Glutamatergic neuron (in vitro differentiated cells): Measurements from ENCODE around the gene ZNF24. TPM values are rescaled to one million over a fixed set of nuclear protein-coding genes. Genes with fewer than 3 reads are reported as not detected.

Experiments used
- DNase-seq: peaks from one replicate; pipeline ENCODE4 v3.0.0; 2022
- H3K27ac Mint-ChIP-seq: one replicate; pipeline ENCODE4 v1.8.0; 2020; ENCODE audit warnings: mild to moderate bottlenecking, mixed read lengths, inconsistent platforms; ENCODE audit not compliant: unreplicated experiment
- H3K27me3 Mint-ChIP-seq: one replicate; pipeline ENCODE4 v1.8.0; 2020; ENCODE audit warnings: mild to moderate bottlenecking, moderate library complexity, mixed read lengths, inconsistent platforms; ENCODE audit not compliant: unreplicated experiment
- H3K36me3 Mint-ChIP-seq: one replicate; pipeline ENCODE4 v1.8.0; 2020; ENCODE audit warnings: mild to moderate bottlenecking, mixed read lengths, inconsistent platforms; ENCODE audit not compliant: unreplicated experiment
- H3K4me1 Mint-ChIP-seq: one replicate; pipeline ENCODE4 v1.8.0; 2020; ENCODE audit warnings: mild to moderate bottlenecking, low read depth, mixed read lengths, inconsistent platforms; ENCODE audit not compliant: unreplicated experiment
- H3K4me3 Mint-ChIP-seq: one replicate; pipeline ENCODE4 v1.8.0; 2020; ENCODE audit warnings: mild to moderate bottlenecking, mixed read lengths, inconsistent platforms; ENCODE audit not compliant: unreplicated experiment
- H3K9me3 Mint-ChIP-seq: one replicate; pipeline ENCODE4 v1.8.0; 2020; ENCODE audit warnings: mild to moderate bottlenecking, moderate library complexity, mixed read lengths, inconsistent platforms; ENCODE audit not compliant: unreplicated experiment
- total RNA-seq: library from RNA; stranded (reverse); fragmentation: NEBNext Ultra II Directional; extraction: Animal tissue kit (Norgen Biotek cat#: 25700); gene quantifications from one replicate; pipeline ENCODE4 v1.2.1, GENCODE V29; 2021; ENCODE audit not compliant: unreplicated experiment
- TF ChIP-seq, protein P1 (sequence below): fragments of 200-600 bp; sonication (generic); IDR thresholded peaks from one replicate; pipeline ENCODE4 v1.5.0; 2021; ENCODE audit not compliant: partially characterized antibody, unreplicated experiment

Gene ZNF24
- total RNA-seq, 1 donor from 2014 or later = 59.2 TPM

DNA sequence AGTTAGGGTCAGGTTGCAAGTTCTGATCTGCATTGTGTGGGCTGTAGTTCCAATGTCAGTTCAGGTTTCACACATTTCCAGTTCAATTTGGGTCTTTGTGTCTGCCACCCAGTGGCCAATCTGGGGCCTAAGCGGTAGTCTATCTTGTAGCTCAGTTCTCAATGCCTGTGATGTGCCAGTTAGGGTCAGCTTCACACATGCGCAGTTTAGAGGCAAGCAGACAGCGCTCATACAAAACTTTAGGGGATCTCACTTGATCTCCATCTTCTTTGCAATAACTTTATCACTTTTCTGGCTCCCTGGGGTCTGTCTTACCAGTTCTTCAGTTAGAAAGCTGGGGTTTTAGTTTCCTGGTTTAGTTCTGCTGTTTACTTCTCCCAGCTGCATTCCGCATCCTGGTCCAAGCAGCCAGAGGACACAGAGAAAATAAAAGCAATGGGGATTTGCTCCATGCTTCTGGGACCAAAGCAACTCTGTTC is 11.0 kb upstream of the ZNF24 start:
- no peak overlapping the region for H3K27ac Mint-ChIP-seq
- peaks cover 12% of the 10 kb centered on the region for H3K36me3 Mint-ChIP-seq
- TF ChIP-seq, protein P1, sequence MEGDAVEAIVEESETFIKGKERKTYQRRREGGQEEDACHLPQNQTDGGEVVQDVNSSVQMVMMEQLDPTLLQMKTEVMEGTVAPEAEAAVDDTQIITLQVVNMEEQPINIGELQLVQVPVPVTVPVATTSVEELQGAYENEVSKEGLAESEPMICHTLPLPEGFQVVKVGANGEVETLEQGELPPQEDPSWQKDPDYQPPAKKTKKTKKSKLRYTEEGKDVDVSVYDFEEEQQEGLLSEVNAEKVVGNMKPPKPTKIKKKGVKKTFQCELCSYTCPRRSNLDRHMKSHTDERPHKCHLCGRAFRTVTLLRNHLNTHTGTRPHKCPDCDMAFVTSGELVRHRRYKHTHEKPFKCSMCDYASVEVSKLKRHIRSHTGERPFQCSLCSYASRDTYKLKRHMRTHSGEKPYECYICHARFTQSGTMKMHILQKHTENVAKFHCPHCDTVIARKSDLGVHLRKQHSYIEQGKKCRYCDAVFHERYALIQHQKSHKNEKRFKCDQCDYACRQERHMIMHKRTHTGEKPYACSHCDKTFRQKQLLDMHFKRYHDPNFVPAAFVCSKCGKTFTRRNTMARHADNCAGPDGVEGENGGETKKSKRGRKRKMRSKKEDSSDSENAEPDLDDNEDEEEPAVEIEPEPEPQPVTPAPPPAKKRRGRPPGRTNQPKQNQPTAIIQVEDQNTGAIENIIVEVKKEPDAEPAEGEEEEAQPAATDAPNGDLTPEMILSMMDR = peak; percentile 57
- H3K27me3 Mint-ChIP-seq = peaks cover 5% of the 10 kb centered on the region
- H3K4me3 Mint-ChIP-seq = no peak overlapping the region
- H3K9me3 Mint-ChIP-seq = peaks cover 10% of the 10 kb centered on the region
- H3K4me1 Mint-ChIP-seq = no peaks in the 10 kb centered on the region
- DNase-seq = peak; percentile 58

DNA sequence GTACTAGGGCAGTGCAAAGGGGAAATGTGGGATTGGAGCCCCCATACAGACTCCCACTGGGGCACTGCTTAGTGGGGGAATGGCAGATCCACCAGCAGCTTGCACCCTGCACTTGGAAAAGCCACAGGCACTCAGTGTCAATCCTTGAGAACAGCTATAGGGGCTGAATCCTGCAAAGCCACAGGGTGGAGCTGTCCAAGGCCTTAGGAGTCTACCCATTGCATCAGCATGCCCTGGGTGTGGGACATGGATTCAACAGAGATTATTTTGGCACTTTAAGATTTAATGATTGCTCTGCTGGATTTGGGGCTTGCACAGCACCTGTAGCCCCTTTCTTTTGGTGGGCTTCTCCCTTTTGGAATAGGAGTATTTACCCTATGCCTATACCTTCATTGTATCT is 8.6 kb upstream of the ZNF24 start:
- Mint-ChIP-seq H3K27ac (no peak overlapping the region), H3K4me1 (no peaks in the 10 kb centered on the region), H3K4me3 (no peak overlapping the region), H3K9me3 (peaks cover 10% of the 10 kb centered on the region), H3K36me3 (peaks cover 12% of the 10 kb centered on the region), H3K27me3 (peaks cover 7% of the 10 kb centered on the region)
- no peak for DNase-seq
- TF ChIP-seq, protein P1 = no peak

DNA sequence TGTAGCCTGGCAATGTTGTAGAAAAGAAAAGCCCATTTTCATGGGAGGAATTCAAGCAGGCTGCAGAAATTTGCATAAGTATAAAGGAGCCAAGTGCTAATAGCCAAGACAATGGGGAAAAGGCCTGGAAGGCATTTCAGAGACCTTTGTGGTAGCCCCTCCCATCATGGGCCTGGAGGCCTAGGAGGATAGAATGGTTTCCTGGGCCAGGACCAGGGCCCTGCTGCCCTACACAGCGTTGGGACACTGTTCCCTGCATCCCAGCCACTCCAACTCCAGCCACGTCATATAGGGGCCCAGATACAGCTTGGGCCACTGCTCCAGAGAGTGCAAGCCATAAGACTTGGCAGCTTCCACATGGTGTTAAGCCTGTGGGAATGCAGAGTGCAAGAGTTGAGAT is 8.1 kb upstream of the ZNF24 start:
- H3K27me3 Mint-ChIP-seq = peaks cover 7% of the 10 kb centered on the region
- peaks cover 12% of the 10 kb centered on the region for H3K36me3 Mint-ChIP-seq
- H3K4me1 Mint-ChIP-seq = no peaks in the 10 kb centered on the region

DNA sequence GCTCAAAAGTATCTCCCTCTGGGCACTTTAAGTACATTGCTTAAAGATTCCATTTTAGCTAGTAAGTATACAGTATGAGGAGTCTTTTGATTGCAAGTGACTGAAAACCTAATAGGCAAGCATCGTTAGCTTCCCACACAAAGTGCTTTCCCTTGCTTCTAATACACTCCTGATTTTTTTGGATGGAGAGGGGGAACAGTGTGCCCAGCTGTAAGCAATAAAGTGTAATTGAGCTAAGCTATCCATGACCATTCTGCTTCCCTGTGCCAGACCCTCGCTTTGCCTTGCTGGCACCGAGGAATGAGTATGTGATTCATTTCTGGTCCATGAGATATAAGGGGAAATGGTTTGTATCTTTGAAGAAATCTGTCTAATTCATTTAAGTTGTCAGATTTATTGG is 3.8 kb upstream of the ZNF24 start:
- peaks cover 12% of the 10 kb centered on the region for H3K36me3 Mint-ChIP-seq
- H3K27me3 Mint-ChIP-seq = peaks cover 10% of the 10 kb centered on the region
- DNase-seq = no peak
- H3K27ac Mint-ChIP-seq = no peak overlapping the region
- H3K9me3 Mint-ChIP-seq = peaks cover 12% of the 10 kb centered on the region
- TF ChIP-seq, protein P1 = no peak
- H3K4me3 Mint-ChIP-seq = no peak overlapping the region
- H3K4me1 Mint-ChIP-seq = peaks cover 6% of the 10 kb centered on the region

More for the DNA sequence above, 8.1 kb upstream of the ZNF24 start:
- TF ChIP-seq, protein P1 = no peak
- peaks cover 10% of the 10 kb centered on the region for H3K9me3 Mint-ChIP-seq
- no peak for DNase-seq
- no peak overlapping the region for H3K27ac Mint-ChIP-seq
- no peak overlapping the region for H3K4me3 Mint-ChIP-seq

DNA sequence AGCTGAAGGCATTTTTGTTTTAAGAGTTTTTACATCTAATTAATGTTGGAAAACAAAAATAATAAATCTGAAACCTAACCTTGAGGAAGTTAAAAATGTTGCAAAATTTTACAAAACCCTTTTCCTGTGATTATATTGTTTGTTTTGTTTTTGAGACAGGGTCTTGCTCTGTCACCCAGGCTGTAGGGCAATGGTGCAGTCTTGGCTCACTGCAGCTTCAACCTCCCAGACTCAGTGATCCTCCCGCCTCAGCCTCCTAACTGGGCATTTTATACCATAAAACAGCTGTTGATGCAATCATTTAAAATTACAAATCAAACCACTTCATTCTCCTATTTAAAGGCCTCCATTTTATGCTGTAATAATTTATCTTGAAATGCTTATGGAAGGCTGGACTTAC is 1.7 kb upstream of the ZNF24 start:
- Mint-ChIP-seq H3K4me1 (peaks cover 6% of the 10 kb centered on the region), H3K9me3 (peaks cover 4% of the 10 kb centered on the region), H3K27ac (no peak overlapping the region), H3K4me3 (no peak overlapping the region), H3K36me3 (no peaks in the 10 kb centered on the region), H3K27me3 (peaks cover 7% of the 10 kb centered on the region)
- DNase-seq = no peak
- TF ChIP-seq, protein P1 = no peak
